ENCODE data around the gene SCRN2.
A peak's percentile ranks its signal among the peaks of the same experiment; 100 is the strongest.

SCRN2 gene

DNA sequence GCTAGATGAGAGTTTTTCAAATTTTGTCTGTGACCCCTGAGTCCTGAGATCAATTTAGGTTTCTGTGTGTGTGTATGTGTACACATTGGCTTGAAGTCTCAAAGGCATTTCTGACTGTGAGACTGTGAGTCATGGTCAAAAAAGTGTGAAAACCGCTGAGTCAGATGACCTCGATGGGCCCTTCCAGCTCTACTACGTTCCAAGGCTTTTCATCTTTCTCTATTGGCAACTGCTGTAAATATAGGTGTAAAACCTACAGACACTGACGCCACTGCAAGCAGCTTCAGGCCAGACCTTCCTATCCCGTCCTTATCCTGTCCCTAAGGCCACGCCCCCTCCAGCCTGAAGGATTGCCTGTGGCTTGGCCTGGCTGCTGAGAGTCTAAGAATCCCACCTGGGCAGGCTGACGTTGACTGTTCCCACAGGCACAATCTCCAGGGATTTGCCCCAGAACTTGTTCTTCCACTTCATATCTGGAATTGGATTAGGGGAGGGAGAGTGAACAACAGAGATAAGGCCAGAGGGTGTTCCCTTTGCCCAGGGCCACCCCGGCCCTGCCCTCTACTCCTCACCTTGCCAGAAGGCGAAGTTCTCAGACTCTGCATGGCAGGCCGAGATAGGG lies 30.8 kb downstream of the SCRN2 start:
- Histone ChIP-seq H3K36me3 (ENCODE audit: insufficient read depth, low read length) (0 out of 2 replicates have a peak, but pooled peaks cover 5% of the 10 kb centered on the region), H3K4me3 (ENCODE audit: low read depth, low read length) (no peak overlapping the region), H2AFZ (ENCODE audit: low read length, unreplicated experiment) (no peak overlapping the region), H3K4me1 (ENCODE audit: control insufficient read depth, insufficient read depth, low read length, unreplicated experiment) (peaks cover 20% of the 10 kb centered on the region), H3K27ac (ENCODE audit: low read depth, low read length) (peak overlapping the region; percentile 74), H3K79me2 (ENCODE audit: control insufficient read depth, insufficient read depth, low read length, unreplicated experiment) (no peaks in the 10 kb centered on the region), H3K27me3 (ENCODE audit: insufficient read depth, low read length) (no peaks in the 10 kb centered on the region)

DNA sequence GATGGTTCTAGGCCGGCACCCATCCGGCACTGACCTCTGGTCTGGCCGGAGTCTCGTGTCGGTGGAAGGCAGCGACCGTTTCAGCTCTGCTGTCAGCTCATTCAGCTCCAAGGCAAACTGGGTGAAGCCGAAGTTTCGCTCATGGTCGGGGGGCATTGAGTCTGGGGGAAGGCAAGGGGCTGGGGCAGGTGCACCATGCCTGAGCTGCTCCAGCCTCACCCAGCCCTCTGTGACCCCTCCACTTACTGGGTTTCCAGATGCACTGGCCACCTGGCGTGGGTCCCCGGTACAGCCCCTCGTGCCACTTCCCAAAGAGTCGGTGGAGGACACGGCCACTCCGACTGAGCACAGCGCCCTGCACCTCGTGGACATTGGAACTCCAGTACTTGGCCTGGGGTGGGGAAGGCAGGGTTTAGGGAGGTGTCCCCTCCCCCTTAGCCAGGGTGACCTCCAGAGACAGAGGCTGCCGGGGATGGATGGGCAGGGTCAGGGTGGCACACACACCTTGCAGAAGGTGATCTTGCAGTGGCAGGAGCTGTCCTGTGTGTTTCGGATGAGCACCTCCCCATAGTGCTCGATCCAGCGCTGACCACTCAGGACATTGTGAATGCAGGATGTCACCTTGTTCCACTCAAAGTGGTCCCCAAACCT lies 32.1 kb downstream of the SCRN2 start:
- Histone ChIP-seq H3K79me2 (ENCODE audit: control insufficient read depth, insufficient read depth, low read length, unreplicated experiment) (no peaks in the 10 kb centered on the region), H3K36me3 (ENCODE audit: insufficient read depth, low read length) (0 out of 2 replicates have a peak, but pooled peaks cover 5% of the 10 kb centered on the region), H3K27me3 (ENCODE audit: insufficient read depth, low read length) (0 out of 2 replicates have a peak, but pooled peaks cover 4% of the 10 kb centered on the region), H2AFZ (ENCODE audit: low read length, unreplicated experiment) (no peak overlapping the region), H3K4me3 (ENCODE audit: low read depth, low read length) (no peak overlapping the region), H3K4me1 (ENCODE audit: control insufficient read depth, insufficient read depth, low read length, unreplicated experiment) (peaks cover 20% of the 10 kb centered on the region), H3K27ac (ENCODE audit: low read depth, low read length) (no peak overlapping the region)

DNA sequence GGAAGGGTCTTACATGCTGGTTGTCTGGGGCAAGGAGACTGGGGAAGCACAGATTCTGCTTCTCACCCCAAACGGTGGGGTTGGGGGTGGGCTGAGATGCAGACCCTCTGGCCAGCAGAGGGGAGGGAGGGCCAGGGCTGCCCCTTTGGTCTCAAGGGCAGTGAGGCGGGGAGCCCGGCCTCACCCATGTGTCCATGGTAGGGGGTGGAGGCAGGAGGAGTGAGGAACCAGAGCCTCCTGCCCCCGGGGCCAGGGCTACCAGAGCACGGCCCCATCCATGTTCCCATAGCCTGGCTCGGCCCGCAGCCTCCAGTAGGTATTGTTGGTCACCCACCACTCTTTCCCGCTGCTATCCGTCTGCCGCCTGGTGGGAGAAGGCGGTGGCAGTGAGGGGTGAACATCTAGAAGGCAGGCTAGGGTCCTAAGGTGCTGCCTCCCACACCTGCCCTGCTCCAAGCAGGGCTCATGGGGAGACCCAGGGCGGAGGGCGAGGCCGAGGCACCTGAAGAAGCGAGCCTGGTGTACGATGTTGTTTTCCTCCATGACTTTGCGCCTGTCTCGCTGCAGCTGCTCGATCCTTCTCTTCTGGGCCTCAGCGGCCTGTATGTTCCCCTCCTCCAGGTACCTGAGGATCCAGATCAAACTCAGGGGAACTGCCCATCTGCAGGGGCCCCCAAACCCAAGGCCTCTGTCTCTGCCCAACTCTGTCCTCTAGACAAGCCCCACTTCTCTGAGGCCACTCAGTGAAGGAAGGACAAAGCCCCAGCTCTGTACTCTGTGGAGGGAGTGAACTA lies 32.8 kb downstream of the SCRN2 start:
- H3K79me2 ChIP-seq (ENCODE audit: control insufficient read depth, insufficient read depth, low read length, unreplicated experiment), result no peaks in the 10 kb centered on the region
- H3K27ac ChIP-seq (ENCODE audit: low read depth, low read length), result no peak overlapping the region
- H2AFZ ChIP-seq (ENCODE audit: low read length, unreplicated experiment), result no peak overlapping the region
- H3K4me1 ChIP-seq (ENCODE audit: control insufficient read depth, insufficient read depth, low read length, unreplicated experiment), result peaks cover 20% of the 10 kb centered on the region
- 0 out of 2 replicates have a peak, but pooled peaks cover 5% of the 10 kb centered on the region for H3K36me3 ChIP-seq (ENCODE audit: insufficient read depth, low read length)
- peaks cover 11% of the 10 kb centered on the region; the same call in 1 of the 2 replicates for H3K27me3 ChIP-seq (ENCODE audit: insufficient read depth, low read length)
- H3K4me3 ChIP-seq (ENCODE audit: low read depth, low read length), result no peak overlapping the region

DNA sequence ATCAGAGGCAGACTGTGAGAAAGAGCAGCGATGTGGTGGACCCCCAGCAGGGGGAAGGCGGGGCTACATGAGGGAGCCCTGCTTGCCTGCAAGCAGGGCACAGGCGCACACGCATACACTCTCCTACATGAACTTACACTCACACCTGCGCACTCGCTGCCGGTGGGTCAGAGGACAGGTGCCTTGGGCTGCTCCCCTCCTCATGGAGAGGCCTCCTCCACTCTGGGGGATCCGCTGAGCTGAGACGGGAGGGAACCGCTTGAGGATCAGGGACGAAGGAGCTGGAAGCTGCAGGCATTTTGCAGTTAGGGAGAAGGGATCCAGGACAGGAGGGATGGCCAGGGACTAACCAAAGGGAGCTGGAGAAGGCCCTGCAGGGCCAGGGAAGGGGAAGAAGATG lies 33.7 kb downstream of the SCRN2 start:
- H3K36me3 ChIP-seq (ENCODE audit: insufficient read depth, low read length), result 0 out of 2 replicates have a peak, but pooled peaks cover 5% of the 10 kb centered on the region
- no peak overlapping the region for H3K27ac ChIP-seq (ENCODE audit: low read depth, low read length)
- H3K79me2 ChIP-seq (ENCODE audit: control insufficient read depth, insufficient read depth, low read length, unreplicated experiment), result no peaks in the 10 kb centered on the region
- peaks cover 17% of the 10 kb centered on the region; the same call in 1 of the 2 replicates for H3K27me3 ChIP-seq (ENCODE audit: insufficient read depth, low read length)
- H3K4me3 ChIP-seq (ENCODE audit: low read depth, low read length), result no peak overlapping the region
- H2AFZ ChIP-seq (ENCODE audit: low read length, unreplicated experiment), result no peak overlapping the region
- H3K4me1 ChIP-seq (ENCODE audit: control insufficient read depth, insufficient read depth, low read length, unreplicated experiment), result peaks cover 20% of the 10 kb centered on the region

DNA sequence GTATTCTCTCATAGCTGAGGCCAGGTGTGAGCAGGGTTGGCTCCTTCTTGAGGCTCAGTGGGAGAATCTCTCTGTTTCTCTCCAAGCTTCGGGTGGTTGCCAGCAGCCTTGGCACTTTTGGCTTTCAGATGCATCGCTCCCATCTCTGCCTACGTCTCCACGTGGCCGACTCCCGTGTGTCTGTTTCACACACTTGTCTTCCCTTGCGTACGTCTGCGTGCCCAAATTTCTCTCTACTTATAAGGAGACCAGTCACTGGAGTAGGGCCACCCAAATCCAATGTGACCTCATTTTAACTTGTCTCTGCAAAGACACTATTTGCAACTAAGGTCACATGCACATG lies 34.2 kb downstream of the SCRN2 start:
- Histone ChIP-seq H3K36me3 (ENCODE audit: insufficient read depth, low read length) (0 out of 2 replicates have a peak, but pooled peaks cover 5% of the 10 kb centered on the region), H3K79me2 (ENCODE audit: control insufficient read depth, insufficient read depth, low read length, unreplicated experiment) (no peaks in the 10 kb centered on the region), H3K4me1 (ENCODE audit: control insufficient read depth, insufficient read depth, low read length, unreplicated experiment) (peaks cover 20% of the 10 kb centered on the region), H3K4me3 (ENCODE audit: low read depth, low read length) (no peak overlapping the region), H3K27ac (ENCODE audit: low read depth, low read length) (no peak overlapping the region), H3K27me3 (ENCODE audit: insufficient read depth, low read length) (peaks cover 17% of the 10 kb centered on the region; the same call in 1 of the 2 replicates), H2AFZ (ENCODE audit: low read length, unreplicated experiment) (no peak overlapping the region)

DNA sequence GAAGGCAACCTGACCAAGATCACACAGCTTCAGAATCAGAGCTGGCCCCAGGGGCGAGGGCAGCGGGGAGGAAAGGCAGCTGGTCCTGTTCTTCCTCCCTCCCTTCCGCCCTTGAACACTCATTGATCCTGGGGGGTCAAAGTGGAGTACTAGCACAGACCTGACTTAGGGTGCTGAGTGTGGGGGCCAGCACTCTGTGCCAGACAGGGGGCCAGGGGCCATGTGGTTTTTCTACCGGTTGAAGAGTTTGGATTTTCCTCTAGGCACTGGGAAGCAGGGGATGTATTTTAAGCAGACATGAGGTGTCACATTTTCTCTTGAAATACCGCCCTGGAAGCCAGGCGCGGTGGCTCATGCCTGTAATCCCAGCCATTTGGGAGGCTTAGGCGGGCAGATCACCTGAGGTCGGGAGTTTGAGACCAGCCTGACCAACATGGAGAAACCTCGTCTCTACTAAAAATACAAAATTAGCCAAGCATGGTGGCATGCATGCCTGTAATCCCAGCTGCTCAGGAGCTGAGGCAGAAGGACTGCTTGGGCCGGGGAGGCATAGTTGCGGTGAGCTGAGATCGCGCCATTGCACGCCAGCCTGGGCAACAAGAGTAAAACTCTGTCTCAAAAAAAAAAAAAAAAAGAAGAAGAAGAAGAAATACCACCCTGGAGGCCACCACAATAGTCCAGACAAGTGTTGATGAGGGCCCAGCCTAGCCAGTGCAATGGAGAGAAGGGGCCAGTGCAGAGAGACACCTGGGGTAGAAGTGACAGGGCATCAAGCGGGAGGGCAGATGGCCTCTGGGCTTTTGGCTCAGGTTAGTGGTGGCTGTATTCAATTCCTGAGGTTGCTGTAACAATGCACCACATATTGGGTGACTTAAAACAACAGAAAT lies 34.8 kb downstream of the SCRN2 start:
- Histone ChIP-seq H3K4me1 (ENCODE audit: control insufficient read depth, insufficient read depth, low read length, unreplicated experiment) (peaks cover 20% of the 10 kb centered on the region), H3K36me3 (ENCODE audit: insufficient read depth, low read length) (0 out of 2 replicates have a peak, but pooled peaks cover 5% of the 10 kb centered on the region)

GRCh38 chr17:47804461-47804860 lies 36.6 kb downstream of the SCRN2 start:
- Histone ChIP-seq H3K79me2 (ENCODE audit: control insufficient read depth, insufficient read depth, low read length, unreplicated experiment) (no peaks in the 10 kb centered on the region), H3K36me3 (ENCODE audit: insufficient read depth, low read length) (0 out of 2 replicates have a peak, but pooled peaks cover 5% of the 10 kb centered on the region), H3K4me1 (ENCODE audit: control insufficient read depth, insufficient read depth, low read length, unreplicated experiment) (peaks cover 4% of the 10 kb centered on the region), H2AFZ (ENCODE audit: low read length, unreplicated experiment) (no peak overlapping the region), H3K4me3 (ENCODE audit: low read depth, low read length) (no peak overlapping the region), H3K27ac (ENCODE audit: low read depth, low read length) (no peak overlapping the region), H3K27me3 (ENCODE audit: insufficient read depth, low read length) (peaks cover 29% of the 10 kb centered on the region; the same call in 1 of the 2 replicates)

More for the DNA sequence above, 34.8 kb downstream of the SCRN2 start:
- no peak overlapping the region for H3K27ac ChIP-seq (ENCODE audit: low read depth, low read length)
- H3K4me3 ChIP-seq (ENCODE audit: low read depth, low read length), result no peak overlapping the region
- no peak overlapping the region for H2AFZ ChIP-seq (ENCODE audit: low read length, unreplicated experiment)
- no peaks in the 10 kb centered on the region for H3K79me2 ChIP-seq (ENCODE audit: control insufficient read depth, insufficient read depth, low read length, unreplicated experiment)
- peaks cover 22% of the 10 kb centered on the region; the same call in 1 of the 2 replicates for H3K27me3 ChIP-seq (ENCODE audit: insufficient read depth, low read length)

- 0 out of 2 replicates have a peak, but pooled peaks cover 4% of the 10 kb centered on the region for H3K36me3 ChIP-seq (ENCODE audit: insufficient read depth, low read length)
- H3K27ac ChIP-seq (ENCODE audit: low read depth, low read length), result no peak overlapping the region
- H3K4me3 ChIP-seq (ENCODE audit: low read depth, low read length), result no peak overlapping the region
These were observed 37.3 kb downstream of the SCRN2 start for GRCh38 chr17:47803751-47804150.

GRCh38 chr17:47803201-47803600 lies 37.9 kb downstream of the SCRN2 start:
- Histone ChIP-seq H3K4me1 (ENCODE audit: control insufficient read depth, insufficient read depth, low read length, unreplicated experiment) (no peaks in the 10 kb centered on the region), H3K36me3 (ENCODE audit: insufficient read depth, low read length) (no peaks in the 10 kb centered on the region), H3K27ac (ENCODE audit: low read depth, low read length) (no peak overlapping the region), H3K4me3 (ENCODE audit: low read depth, low read length) (no peak overlapping the region), H2AFZ (ENCODE audit: low read length, unreplicated experiment) (no peak overlapping the region), H3K79me2 (ENCODE audit: control insufficient read depth, insufficient read depth, low read length, unreplicated experiment) (no peaks in the 10 kb centered on the region), H3K27me3 (ENCODE audit: insufficient read depth, low read length) (peaks cover 34% of the 10 kb centered on the region)

More at GRCh38 chr17:47803751-47804150, 37.3 kb downstream of the SCRN2 start:
- Histone ChIP-seq H3K79me2 (ENCODE audit: control insufficient read depth, insufficient read depth, low read length, unreplicated experiment) (no peaks in the 10 kb centered on the region), H2AFZ (ENCODE audit: low read length, unreplicated experiment) (no peak overlapping the region), H3K27me3 (ENCODE audit: insufficient read depth, low read length) (peaks cover 29% of the 10 kb centered on the region; the same call in 1 of the 2 replicates), H3K4me1 (ENCODE audit: control insufficient read depth, insufficient read depth, low read length, unreplicated experiment) (no peaks in the 10 kb centered on the region)

Data from ACC112 (cell line).